CD4-positive, alpha-beta T cell treated with Interleukin-4 for 4 hours (primary cell): ENCODE data around the gene KIF1B.
"Not testable (repeated sequence)": the region's sequence is repeated elsewhere in the genome, so short reads cannot be mapped to it uniquely, and the experiment has no call there.

Experiments used
- DNase-seq: peaks from one replicate; pipeline ENCODE4 v3.0.0-alpha.2; 2020

Gene KIF1B

DNA sequence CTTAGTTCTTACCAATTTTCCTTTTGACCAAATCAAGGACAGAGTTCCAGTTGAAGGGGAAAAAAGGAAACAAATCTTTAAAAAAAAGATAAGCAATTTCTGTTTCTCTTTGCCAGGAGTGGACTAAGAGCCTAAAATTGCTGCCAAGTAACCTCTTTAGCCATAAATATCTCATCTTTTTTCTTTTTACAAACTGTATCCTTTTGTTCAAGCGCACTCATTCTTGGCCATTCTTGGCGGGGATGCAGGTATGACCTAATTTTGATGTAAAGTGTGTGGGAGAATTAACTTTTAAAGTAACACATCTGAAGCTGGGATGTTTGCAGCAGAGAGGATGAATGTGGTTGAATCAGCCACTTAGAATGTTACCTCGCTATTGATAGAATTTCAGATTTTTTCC, 13.4 kb upstream of the KIF1B start:
- DNase-seq, result no peak

DNA sequence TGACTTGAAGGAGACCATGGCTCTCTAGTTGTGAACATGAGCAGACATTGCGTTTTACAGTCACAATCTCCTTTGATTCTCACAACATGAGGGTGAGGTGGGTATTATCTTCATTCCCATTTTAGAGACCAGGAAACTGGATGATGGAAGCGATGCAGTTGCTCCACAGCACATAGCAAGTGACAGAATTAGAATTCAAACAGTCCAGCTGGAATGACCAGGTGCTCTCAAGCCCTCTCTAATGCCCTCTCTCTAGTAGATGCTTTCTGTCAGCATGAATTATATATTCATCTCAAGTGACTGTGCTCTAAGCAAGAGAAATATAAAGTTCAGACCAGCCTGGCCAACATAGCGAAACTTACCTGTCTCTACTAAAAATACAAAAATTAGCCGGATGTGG, 9.8 kb upstream of the KIF1B start:
- DNase-seq, result no peak

DNA sequence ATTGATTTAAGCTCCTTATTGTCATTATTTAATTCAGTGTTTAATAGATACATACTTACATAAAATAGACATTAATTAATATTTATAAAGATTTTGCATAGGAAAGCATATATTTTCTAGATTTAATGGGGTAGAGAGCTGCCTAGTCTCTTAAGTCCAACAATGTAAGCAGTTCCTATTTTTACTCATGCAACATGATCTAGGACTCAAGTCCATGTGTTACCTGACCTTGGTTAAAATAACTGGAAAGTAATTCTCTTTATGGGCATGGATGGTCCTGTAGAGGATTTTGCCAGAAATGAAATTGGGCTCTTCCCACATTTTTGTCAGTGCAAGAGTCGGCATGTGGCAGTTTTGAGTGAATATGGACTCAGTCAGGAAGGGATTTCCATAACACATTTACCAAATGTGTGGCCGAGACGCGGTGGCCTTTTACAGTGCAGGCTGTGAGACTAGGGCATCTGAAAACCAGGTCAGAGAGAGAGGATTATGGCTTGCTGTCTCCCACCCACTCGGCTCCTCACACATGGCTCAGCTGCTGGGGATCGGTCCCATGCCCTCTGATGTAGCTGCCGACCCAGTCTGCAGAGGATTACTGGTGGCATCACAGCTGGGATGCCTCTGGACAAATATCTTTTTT, 6.2 kb upstream of the KIF1B start:
- DNase-seq, result no peak

DNA sequence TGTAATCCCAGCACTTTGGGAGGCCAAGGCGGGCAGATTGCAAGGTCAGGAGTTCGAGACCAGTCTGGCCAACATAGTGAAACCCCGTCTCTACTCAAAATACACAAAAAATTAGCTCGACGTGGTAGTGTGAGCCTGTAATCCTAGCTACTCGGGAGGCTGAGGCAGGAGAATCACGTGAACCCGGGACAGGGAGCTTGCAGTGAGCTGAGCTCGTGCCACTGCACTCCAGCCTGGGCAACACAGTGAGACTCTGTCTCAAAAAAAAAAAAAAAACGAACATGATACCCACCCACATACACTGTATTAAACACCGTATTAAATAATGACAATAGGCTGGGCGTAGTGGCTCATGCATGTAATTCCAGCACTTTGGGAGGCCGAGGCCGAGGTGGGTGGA, 5.2 kb upstream of the KIF1B start:
- not testable (repeated sequence) for DNase-seq

DNA sequence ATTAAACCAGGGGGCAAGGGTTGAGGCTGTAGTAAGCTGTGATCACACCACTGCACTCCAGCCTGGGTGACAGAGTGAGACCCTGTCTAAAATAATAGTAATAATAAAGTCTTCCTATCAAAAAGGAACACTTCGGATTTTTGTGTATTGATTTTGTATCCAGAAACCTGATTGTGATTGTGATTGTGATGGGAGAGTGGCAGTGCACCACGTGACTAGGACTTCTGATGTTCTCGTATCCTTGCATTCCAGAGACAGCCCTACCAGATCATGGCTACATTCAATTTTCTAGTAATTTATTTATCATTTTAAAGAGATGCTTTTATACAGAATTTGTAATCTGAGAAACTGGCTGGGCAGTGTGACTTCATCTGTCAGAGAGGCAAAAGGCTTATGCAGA, 2.6 kb upstream of the KIF1B start:
- no peak for DNase-seq

DNA sequence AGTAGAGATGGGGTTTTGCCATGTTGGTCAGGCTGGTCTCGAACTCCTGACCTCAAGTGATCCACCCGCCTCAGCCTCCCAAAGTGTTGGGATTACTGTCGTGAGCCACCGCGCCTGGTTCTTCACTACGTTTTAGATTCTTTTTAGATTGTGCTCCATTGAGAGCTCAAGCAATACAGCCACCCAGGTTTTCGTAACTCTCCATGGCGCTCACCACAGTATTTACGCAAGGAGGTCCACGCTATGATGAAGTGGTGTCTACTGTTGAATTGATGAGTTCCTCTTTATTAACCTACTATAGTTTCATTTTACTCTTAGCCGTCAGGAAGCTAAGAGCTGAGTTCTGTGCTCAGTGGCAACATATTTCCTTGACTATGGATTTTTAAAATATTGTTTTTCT, 1.8 kb upstream of the KIF1B start:
- DNase-seq, result no peak

DNA sequence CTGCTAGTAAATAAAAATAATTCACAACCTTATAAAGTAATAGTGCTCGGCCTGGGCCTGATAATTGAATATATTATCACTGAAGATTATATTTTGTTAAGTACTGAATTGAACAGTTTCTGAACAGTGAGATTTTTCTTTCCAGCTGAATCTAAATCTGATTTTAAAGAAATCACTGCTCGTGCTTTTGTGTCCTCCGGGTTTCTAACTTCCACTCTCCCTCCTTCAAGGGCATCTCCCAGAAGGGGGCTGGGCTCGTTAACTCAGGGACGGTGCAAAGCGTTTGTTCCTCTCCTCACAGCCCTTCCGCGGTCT, 823 bp upstream of the KIF1B start:
- DNase-seq, result no peak

DNA sequence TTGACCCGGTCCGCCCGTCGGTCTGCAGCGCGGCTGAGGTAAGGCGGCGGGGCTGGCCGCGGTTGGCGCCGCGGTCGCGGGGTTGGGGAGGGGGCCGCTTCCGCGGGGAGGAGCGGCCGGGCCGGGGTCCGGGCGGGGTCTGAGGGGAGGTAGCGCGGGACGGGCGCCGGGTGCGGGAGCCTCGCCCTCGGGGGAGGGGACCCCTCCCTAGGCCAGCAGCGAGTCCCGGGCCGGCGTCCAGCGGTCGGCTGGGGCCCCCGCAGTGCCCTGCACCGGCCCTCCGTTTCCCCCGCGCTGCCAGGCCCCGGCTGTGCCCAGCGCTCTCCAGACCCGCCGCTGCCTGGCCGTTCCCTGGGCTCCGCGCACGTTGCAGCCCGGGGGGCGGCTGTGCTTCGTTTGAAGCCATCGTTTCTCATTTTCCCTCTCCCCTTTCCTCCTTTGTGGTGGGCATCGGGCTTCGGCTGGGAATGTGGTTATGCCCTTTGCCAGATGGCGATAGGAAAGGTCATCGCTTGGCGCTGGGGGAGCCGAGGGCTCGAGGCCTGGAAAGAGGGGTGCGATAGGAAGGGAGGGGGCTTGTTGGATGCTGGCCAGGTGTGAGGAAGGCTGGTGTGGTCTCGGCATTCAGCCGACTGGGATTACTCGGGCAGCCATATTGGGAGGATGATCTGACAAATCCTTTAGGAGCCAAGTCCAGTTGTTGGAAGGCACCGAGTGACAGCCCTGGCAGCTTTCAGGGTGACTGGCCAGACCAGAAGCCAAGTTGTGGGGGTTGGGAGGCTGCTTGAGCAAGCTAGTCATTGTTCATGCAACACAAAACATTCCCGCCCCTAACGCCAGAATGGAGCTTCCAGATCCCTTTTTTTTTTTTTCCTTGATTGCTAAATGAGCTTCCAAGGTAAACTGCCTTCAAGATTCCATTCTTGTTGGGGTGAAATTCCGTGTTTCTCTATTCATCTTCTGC, 753 bp downstream of the KIF1B start:
- no peak for DNase-seq

DNA sequence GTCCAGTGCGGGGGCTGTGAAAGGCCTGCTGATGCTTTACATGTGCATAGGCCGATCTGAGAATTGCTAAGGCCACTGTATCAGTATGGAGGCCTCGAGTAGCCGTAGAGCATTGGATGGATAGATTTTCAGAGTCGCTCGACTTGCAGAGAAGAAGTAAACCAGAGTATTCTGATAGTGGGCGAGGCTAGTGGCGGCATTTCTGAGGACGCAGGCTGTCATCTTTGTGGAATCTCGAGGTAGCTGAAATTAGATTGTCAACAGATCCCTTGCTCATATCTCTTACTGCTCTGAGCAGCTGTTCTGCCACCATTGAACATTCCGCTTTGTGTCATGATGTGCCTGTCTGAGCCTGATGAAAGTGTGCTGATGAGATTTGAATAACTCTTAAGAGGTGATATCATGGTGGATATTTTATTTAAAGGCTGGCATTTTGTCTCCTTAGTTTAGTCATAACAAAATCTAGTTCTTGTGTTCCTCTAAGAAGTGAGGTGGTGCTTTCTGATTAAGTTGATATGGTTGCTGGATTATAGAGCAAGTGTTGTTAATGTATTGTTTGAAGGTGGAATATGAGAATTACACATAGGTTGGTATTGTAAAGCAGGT, 1.5 kb downstream of the KIF1B start:
- DNase-seq, result no peak

DNA sequence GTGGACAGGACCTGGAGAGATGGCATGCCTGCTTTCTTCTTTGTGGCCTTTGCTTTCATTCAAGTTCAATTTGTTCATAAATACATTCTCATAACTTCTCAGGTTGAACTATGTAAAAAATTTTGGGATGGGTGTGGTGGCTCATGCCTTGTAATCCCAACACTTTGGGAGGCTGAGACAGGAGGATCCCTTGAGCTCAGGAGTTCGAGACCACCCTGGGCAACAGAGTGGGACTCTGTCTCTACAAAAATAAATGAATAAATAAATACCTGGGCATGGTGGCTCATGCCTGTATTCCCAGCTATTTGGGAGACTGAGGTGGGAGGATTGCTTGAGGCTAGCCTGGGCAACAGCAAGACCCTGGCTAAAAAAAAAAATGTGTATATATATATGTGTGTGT, 2.1 kb downstream of the KIF1B start:
- DNase-seq, result no peak

DNA sequence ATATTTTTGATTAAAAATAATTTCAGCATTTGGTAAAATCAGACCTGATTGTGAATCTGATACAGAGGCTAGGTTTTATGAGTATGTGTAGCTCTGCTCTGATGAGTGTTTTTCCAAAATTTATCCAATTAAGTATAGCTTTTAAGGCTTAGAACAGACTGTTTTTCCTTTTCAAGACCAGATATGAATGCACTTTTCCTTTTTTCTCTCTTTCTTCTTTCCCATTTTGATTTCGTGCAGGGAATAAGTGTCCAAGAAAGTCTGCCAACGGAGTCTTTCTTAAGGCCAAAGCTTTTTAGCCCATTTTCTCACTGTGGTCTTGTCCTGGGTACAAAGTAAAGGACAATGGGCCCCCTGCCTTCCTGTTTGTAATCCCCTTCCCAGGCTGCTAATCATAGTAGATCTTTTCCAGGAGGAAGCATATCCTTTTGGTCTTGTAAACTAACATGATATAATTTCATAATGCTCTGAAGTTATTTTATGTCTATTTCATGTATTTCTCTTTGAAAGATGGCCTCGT, 2.9 kb downstream of the KIF1B start:
- no peak for DNase-seq

DNA sequence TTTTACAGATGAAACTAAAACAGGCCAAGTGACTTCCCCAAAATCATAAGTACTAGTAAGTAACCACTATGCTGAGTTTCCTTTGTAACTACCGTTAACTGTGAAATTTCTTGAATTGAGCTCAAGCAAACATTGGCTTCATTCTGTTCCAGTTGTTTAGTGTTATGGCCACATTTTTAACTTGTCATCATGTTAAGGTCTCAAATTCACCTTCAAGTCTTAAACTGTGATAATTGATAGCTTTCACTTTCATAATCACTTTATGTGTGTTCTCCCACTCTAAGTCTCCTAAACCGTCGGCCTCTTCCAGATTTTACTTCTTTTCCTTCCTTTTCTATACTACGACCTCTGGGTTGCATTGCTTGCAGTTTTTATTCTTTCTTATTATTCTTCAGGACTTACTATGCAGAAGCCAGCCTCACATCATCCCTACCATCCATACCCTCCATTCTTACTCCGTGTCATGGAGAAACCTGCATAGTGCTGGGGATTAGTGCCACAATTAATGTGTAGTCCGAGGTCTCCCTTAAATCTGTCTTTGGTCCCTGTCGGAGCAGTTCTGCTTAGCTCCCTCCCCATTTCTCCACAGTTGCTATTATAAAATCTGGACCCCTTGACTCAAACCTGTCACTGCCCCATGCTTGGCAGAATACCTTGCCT, 5.8 kb downstream of the KIF1B start:
- DNase-seq, result no peak

DNA sequence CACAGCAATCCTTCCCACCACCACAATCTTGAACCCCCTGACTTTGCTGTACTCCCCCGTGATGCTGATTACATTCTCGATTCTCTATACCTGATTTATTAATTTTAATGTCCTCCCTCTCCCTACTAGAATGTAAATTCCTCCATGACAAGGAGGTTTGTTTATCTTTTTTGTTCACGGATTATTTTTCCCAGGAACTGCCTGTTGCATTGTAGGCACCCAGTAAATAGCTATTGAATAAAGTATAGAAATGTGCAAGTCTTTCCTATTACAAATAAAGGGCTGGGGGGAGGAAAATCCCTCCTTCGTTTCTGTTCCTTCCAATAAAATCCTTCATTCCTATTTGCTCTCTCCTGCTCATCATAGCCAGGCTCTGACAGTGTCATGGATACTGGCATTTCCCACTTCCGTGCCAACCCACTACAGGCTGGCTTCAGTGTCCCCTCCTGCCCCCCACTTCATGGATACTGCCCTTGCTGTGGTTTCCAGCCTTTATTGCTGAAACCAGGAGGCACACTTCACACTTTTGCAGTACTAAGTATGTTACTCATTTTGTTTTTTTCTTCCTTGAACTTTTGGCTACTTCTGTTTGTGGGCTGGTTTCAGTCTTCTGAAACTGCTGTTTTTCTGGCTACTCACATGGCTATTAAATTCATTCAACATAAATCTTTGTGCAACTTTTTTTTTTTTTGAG, 7.5 kb downstream of the KIF1B start:
- no peak for DNase-seq

DNA sequence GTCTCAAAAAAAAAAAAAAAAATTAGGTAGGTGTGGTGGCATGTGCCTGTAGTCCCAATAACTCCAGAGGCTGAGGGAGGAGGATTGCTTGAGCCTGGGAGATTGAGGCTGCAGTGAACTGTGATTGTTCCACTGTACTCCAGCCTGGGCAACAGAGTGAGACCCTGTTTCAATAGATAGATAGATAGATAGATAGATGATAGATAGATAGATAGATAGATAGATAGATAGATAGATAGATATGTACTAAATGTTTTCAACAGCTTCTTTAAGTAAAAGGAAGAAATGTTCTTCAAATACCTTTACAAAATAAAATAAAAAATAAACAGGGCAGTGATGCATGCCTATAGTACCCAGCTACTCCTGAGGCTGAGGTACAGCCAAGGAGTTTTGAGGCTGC, 9.8 kb downstream of the KIF1B start:
- DNase-seq, result no peak

DNA sequence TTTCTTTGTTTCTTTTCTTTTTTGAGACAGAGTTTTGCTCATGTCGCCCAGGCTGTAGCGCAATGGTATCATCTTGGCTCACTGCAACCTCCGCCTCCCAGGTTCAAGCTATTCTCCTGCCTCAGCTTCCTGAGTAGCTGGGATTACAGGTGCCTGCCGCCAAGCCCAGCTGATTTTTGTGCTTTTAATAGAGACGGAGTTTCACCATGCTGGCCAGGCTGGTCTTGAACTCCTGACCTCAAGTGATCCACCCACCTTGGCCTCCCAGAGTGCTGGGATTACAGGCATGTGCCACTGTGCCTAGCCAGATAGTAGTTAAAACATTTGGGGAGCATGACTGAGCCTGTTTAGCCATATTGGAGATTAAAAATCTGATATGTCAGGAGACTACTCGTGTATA, 10.3 kb downstream of the KIF1B start:
- DNase-seq, result not testable (repeated sequence)

DNA sequence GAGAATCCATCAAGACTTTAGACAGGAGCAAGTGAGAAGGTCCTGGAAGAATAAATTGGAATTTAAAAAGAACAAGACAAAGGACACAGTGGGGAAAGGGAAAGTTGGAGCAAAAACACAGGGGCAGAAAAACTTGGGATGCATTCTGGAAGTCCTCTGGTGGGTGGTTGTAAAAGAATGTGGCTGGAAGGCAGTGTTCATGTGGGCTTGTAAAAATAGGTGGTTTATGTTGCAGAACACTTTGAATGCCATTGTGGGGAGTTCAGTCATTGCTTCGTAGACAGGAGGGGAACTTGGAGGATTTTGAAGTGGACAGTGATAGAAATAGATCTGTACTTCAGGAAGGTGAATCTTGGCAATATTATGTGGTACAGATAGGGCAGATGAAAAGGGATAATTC, 15.2 kb downstream of the KIF1B start:
- no peak for DNase-seq

DNA sequence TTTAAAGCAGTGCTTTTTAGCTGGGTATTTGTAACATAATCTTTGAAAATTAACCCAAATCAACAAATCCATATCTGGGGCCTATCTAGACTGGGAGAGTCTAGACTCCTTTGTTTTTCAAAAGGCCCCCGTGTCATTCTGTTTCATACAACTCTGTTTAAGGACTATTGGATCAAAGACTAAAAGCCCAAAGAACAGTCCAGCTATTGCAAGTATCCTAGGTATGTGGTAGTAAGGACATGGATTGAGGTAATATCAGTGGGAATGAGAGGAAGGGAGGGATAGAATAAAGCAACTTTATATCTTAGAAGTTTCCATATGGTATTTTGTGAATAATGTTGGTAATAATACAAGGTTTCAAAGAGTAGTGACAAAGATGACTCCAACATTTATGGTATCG, 18.2 kb downstream of the KIF1B start:
- DNase-seq, result no peak

DNA sequence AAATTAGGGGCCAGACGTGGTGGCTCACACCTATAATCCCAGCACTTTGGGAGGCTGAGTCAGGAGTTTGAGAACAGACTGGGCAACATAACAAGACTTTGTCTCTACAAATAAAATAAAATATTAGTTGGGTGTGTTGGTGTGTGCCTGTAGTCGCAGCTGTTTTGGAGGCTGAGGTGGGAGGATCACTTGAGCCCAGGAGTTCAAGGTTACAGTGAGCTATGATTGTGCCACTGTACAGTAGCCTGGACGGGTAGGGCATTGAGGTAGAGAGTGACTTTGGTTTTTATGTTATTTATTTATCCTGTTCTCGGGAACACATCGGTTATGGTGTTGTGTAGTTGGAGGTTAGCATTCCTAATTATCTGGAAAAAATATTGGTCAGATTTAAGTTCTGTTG, 19.5 kb downstream of the KIF1B start:
- DNase-seq, result no peak

DNA sequence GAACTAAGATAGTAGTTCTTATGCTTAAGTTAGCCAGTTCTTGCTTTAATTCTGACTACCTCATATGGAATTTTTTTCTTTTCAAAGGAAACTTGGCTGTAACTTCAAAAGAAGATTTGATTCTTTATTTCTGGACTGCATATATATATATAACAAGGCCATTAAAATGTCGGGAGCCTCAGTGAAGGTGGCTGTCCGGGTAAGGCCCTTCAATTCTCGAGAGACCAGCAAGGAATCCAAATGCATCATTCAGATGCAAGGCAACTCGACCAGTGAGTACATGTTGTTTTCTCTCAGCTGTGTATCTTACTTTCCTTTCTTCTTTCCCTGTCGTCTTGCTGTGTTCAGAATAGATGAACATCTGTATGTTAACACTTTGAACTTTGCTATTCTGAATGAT, 21.8 kb downstream of the KIF1B start:
- no peak for DNase-seq

DNA sequence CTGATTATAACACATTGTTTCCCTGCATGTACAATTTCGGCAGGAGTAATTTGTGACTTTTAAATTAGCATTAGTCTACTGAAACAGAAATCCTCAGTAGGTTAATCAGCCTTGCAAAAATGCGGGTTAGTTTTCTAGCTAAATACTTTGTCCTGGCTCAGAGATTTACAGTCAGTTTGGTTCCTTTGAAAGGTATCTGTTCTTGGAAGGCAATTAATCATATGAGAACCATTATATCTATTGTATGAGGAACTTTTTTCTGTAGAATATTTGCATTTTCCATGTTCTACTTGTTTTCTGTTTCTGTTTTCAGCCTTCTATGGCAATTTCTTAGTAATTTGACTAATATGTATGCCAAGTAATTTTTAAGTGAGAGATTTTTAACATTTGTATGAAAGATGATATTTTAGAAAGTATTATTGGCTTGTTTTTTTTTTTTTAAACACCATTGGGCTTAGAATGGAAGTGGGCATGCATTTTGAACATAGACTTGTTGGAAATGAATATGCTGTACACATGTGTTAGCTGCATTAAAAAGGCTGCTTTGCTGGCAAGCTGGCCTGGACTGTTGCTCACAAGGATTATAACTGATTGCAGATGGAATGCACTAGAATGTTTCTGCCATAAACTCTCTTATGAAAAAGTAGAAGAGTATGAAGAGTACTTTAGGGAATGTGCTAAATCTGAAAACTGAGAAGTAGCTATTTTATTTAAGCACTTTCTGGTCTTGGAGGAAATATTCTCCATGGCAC, 26.2 kb downstream of the KIF1B start:
- no peak for DNase-seq

DNA sequence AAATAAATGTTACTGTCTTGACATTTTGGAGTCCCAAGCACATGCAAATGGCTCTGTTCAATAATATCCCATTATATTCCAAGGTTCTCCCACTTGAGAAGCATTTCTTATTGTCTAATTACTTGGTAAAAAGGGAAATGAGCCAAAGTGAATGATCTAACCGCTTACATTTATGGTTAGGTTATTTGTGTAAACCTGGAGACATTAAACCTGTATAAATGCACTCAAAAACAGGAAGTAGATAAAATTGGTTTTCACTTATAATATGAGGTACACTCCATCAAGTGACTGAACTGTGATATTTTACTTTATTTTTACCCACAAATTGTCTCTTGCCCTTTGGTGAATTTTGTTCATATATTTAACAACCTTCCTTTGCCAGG, 26.8 kb downstream of the KIF1B start:
- no peak for DNase-seq

DNA sequence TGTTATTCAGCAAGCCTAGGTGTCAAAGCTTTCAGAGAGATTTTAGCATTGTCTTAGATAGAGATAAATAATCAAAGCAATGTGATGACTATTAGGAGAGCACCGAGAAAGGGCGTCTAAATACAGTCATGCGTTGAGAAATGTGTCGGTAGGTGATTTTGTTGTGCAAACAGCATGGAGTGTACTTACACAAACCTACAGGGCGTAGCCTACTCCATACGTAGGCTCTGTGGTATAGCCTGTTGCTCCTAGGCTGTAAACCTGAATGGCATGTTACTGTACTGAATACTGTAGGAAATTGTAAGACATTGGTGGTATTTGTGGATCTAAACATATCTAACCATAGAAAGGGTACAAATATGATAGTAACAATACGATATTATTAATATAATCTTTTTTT, 31.8 kb downstream of the KIF1B start:
- DNase-seq, result no peak
